Nephron (organoid): ENCODE measurements around the gene BAHD1.

Experiments used
- H3K27ac Mint-ChIP-seq, 3 experiments: 2 replicates each; pipeline ENCODE4 v1.8.0; 2020; ENCODE audit warnings: mixed read lengths in 3 of 3, mild to moderate bottlenecking in 2 of 3, moderate library complexity in 1 of 3
- H3K27me3 Mint-ChIP-seq: 2 replicates; pipeline ENCODE4 v1.8.0; 2021; ENCODE audit warnings: low read depth, mild to moderate bottlenecking, moderate library complexity, mixed read lengths
- H3K36me3 Mint-ChIP-seq: 2 replicates; pipeline ENCODE4 v1.8.0; 2020; ENCODE audit warnings: low read depth, mixed read lengths
- H3K4me1 Mint-ChIP-seq: 2 replicates; pipeline ENCODE4 v1.8.0; 2020; ENCODE audit warnings: mixed read lengths
- H3K4me3 Mint-ChIP-seq, 3 experiments: 2 replicates each; pipeline ENCODE4 v1.8.0; 2020; ENCODE audit warnings: mild to moderate bottlenecking in 3 of 3, mixed read lengths in 3 of 3, moderate library complexity in 2 of 3
- H3K9me3 Mint-ChIP-seq: 2 replicates; pipeline ENCODE4 v1.8.0; 2020; ENCODE audit warnings: mixed read lengths
- TF ChIP-seq, protein P1 (sequence below), 3 experiments: fragments of 200-600 bp; sonication (generic); IDR thresholded peaks; one replicate each; pipeline ENCODE4 v1.5.0; 2021; ENCODE audit warnings: antibody characterized with exemption in 3 of 3; ENCODE audit not compliant: unreplicated experiment in 3 of 3

Gene BAHD1

GRCh38 chr15:40436116-40436891 lies 4.4 kb upstream of the BAHD1 start:
- H3K27me3 Mint-ChIP-seq: peaks cover 62% of the 10 kb centered on the region
- peaks cover 32% of the 10 kb centered on the region for H3K4me1 Mint-ChIP-seq

GRCh38 chr15:40436892-40437751 lies 3.6 kb upstream of the BAHD1 start:
- Mint-ChIP-seq H3K27ac (peak overlapping the region in 2 of 3 experiments; percentile 69 to 76), H3K36me3 (no peaks in the 10 kb centered on the region), H3K27me3 (peaks cover 61% of the 10 kb centered on the region), H3K4me1 (peaks cover 32% of the 10 kb centered on the region), H3K4me3 (peak overlapping the region; percentile 89 to 99 (median 94)), H3K9me3 (no peaks in the 10 kb centered on the region)
- TF ChIP-seq, protein P1, sequence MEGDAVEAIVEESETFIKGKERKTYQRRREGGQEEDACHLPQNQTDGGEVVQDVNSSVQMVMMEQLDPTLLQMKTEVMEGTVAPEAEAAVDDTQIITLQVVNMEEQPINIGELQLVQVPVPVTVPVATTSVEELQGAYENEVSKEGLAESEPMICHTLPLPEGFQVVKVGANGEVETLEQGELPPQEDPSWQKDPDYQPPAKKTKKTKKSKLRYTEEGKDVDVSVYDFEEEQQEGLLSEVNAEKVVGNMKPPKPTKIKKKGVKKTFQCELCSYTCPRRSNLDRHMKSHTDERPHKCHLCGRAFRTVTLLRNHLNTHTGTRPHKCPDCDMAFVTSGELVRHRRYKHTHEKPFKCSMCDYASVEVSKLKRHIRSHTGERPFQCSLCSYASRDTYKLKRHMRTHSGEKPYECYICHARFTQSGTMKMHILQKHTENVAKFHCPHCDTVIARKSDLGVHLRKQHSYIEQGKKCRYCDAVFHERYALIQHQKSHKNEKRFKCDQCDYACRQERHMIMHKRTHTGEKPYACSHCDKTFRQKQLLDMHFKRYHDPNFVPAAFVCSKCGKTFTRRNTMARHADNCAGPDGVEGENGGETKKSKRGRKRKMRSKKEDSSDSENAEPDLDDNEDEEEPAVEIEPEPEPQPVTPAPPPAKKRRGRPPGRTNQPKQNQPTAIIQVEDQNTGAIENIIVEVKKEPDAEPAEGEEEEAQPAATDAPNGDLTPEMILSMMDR (IDR thresholded peaks at IDR 0.05; ENCODE audit: unreplicated experiment in 3 of 3): no peak

More at GRCh38 chr15:40436116-40436891, 4.4 kb upstream of the BAHD1 start:
- peak overlapping the region; percentile 89 to 99 (median 94) for H3K4me3 Mint-ChIP-seq
- H3K36me3 Mint-ChIP-seq: no peaks in the 10 kb centered on the region
- TF ChIP-seq, protein P1 (IDR thresholded peaks at IDR 0.05; ENCODE audit: unreplicated experiment in 3 of 3): no peak
- H3K9me3 Mint-ChIP-seq: no peaks in the 10 kb centered on the region
- peak overlapping the region in 1 of 3 experiments; percentile 69 for H3K27ac Mint-ChIP-seq

DNA sequence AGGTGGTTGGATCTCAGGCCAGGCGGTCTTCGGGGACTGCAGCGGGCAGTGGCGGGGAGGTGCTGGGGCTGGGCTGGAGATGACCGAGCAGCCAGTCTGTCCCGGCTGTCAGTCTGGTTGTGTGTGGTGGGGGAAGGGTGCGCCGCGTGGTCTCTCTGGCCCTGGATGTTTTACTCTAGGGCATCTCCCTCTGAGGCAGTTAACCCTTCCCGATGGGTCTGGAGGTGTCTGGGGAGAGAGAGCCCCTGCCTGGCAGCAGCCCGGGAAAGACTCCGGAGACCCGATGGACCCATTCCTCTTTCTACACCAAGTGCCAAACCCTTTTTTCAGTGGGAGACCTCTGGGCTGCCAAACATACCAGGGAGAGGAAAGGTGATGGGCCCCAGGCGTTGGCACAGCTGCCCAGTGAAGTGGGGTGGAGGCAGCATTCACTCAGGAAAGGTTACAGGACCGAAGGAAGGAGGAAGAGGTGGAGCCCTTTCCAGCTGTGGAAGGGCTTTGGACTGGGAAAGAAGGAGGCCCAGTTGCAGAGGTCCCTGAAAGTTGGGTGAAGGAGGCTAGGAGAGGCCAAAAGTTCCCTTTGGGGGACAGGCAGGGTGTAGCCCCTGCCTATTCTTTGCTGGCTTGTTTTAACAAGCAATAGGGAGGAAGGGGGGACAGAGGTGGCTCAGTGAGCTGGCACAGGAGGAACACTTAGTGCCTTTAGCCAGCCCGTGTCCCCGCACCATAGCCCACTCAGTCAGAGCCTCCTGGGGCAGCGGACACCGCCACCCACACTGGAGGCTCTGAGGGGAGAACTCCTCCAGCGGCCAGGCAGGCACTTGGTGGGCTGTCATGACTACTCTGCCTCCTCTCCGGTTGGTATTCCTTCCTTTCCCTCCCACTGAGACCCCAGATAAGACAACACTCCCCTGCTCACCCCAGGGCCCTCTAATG lies 2.7 kb upstream of the BAHD1 start:
- Mint-ChIP-seq H3K9me3 (no peaks in the 10 kb centered on the region), H3K4me1 (peaks cover 40% of the 10 kb centered on the region), H3K36me3 (no peaks in the 10 kb centered on the region), H3K4me3 (peak overlapping the region; percentile 89 to 99 (median 94)), H3K27me3 (peaks cover 65% of the 10 kb centered on the region), H3K27ac (peak overlapping the region in 2 of 3 experiments; percentile 15 to 76)
- TF ChIP-seq, protein P1 (IDR thresholded peaks at IDR 0.05; ENCODE audit: unreplicated experiment in 3 of 3): no peak

DNA sequence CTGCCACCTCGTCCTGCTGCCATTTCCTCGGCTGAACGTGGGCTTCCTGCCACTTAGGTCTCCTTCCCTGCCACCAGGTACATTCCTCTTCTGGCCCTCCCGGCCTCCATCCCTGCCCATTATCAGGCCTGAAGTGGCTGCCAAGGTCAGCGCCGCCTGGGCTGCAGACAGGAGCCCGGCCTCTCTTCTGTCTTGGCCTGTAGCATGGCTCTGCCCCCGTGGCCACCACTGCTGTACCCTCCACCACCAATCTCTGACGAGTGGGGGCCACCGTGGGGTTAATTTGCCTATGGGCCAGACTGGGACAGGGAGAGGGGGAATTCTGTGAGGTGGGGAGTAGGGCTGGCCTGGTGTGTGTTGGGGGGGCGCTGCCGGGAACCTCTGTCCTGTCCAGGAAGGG lies 2.0 kb upstream of the BAHD1 start:
- H3K9me3 Mint-ChIP-seq: no peaks in the 10 kb centered on the region
- H3K4me3 Mint-ChIP-seq: peak overlapping the region; percentile 89 to 99 (median 94)
- TF ChIP-seq, protein P1 (IDR thresholded peaks at IDR 0.05; ENCODE audit: unreplicated experiment in 3 of 3): no peak
- peak overlapping the region in 2 of 3 experiments; percentile 44 to 76 for H3K27ac Mint-ChIP-seq
- no peaks in the 10 kb centered on the region for H3K36me3 Mint-ChIP-seq
- H3K27me3 Mint-ChIP-seq: peaks cover 67% of the 10 kb centered on the region
- peaks cover 46% of the 10 kb centered on the region for H3K4me1 Mint-ChIP-seq

DNA sequence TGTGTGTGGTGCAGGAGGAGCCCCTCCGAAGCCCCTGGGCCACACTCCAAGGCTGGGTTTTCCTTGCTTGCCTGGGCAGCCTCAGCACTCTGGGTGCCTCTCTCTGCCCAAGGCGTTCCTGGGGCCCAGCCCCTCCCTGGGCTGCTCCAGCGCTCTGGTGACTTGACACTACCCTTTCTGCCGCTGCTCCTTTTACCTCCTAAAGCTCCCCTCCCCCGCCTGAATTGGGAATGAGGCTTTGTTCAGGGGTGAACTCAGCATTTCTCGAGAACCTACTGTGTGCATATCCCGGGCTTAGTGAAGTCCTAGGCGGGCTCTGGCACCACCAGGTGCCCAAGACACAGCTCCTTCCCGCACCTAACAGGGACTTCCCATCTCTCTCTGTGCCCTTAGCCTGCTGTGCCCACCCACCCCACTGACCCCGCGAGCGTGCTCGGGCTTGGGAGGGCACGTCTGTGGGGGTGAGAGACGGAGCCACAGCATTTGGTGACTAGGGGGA lies 1.2 kb upstream of the BAHD1 start:
- peaks cover 54% of the 10 kb centered on the region for H3K4me1 Mint-ChIP-seq

More for the DNA sequence above, 1.2 kb upstream of the BAHD1 start:
- TF ChIP-seq, protein P1 (IDR thresholded peaks at IDR 0.05; ENCODE audit: unreplicated experiment in 3 of 3): no peak
- Mint-ChIP-seq H3K4me3 (peak overlapping the region; percentile 89 to 99 (median 94)), H3K27me3 (peaks cover 63% of the 10 kb centered on the region), H3K36me3 (no peaks in the 10 kb centered on the region), H3K27ac (peak overlapping the region; percentile 76 to 82 (median 76)), H3K9me3 (no peaks in the 10 kb centered on the region)
